ENCODE data around the gene FREY1.

- TF ChIP-seq CTCF (conservative IDR thresholded peaks at IDR 0.05): no peak
- no peak for TF ChIP-seq EZH2 (IDR thresholded peaks at IDR 0.05; ENCODE audit: low read depth)
Observed at GRCh38 chr11:45933131-45933831, 26.2 kb upstream of the FREY1 start.

All from PC-9 (cell line).